DMS153 treated with DMSO at 0.1 percent for 48 hours (cell line): ENCODE results near the gene CARD10.
"Not testable (repeated sequence)": the region's sequence is repeated elsewhere in the genome, so short reads cannot be mapped to it uniquely, and the experiment has no call there.

Experiments
- DNase-seq: peaks from one replicate; lab custom pipeline; 2025; ENCODE audit not compliant: unreplicated experiment; lab: John Stamatoyannopoulos, UW

The CARD10 gene

DNA sequence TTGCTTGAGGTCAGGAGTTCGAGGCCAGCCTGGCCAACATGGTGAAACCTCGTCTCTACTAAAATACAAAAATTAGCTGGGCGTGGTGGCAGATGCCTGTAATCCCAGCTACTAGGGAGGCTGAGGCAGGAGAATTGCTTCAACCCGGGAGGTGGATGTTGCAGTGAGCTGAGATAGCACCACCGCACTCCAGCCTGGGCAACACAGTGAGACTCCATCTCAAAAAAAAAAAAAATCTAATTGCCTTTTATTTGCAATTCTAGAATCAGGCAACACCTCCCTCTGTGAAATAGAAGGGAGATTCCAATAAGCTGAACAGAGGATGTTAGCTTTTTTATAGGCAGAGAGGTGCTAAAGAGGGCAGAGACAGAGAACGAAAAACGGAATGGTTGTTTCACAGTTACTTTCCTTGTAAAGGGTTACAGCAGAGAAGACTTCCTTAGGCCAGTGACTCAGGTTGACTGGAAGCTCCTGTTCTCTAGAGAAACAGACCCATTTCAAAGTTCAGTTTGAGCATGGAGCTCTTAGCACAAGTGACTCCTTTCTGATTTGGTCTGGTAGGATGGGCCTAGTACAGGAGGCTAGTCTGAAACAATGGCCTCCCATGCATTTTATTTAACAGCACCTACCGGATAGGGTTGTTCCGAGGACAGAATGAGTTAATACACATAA, 8.0 kb upstream of the CARD10 start:
- not testable (repeated sequence) for DNase-seq

DNA sequence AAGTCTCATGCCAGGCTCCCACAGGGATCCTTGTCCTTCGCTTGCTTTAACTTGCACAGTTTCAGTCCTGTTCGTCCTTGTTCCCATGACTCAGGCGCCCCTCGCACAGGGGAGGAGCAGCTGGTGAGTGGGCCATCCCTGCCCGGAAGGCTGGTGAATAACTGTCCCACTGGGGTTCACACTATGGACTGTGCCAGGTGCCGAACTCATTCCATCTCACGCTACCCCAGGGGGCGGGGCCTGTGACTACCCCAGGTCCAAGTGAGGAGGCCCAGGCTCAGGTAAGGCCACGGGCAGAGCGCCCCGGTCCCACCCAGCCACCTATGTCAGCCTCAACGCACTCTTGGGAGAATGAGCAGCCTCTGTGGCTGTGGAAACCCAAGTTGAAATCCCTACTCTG, 7.2 kb upstream of the CARD10 start:
- DNase-seq: no peak

DNA sequence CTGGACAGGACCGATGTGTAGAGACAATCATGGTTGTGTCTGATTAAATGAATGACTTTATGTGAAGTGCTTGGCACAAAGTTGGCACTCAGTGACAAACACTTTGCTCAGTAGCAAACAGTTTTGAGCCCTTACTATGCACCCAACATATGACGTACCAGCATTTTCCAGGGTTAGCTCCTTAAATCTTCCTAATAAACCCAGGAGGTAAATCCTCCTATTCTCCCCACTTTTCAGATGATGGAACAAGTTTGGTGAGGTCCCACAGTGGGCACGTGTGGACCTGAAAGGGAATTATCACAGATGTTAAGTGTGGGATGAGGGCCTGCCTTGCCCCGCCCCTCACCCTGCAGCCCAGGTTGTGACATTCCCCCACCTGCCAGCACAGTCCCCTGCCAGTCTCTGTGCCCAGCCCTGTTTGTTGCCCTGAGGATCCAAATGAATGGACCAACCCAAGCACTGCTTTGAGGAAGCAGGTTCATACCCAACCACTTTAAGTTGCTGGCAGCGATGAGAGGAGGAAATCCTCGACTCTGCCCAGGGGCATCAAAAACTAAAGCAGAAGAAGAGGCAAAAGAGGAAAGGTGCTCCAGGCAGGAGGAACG, 6.6 kb upstream of the CARD10 start:
- DNase-seq: no peak

- DNase-seq: no peak
Measured at GRCh38 chr22:37525073-37525745, 6.0 kb upstream of the CARD10 start.

DNA sequence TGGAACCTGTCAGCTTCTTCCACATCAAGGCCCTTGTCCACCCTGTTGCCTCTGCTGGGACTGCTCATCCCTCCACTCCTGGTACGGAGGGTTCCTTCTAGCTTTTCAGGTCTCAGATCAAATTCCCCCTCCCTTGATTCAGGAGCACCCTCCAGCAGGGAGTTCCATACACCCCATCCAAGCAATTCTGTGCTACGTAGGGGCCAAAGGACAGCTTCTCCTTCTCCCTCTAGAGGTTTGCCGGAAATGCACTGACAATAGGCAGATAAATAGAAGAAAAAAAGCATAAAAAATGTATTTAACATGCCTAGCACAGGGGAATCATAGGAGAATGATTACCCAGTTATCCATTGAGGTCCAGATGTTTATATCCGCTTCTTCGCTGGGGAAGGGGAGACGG, 3.3 kb upstream of the CARD10 start:
- no peak for DNase-seq

GRCh38 chr22:37521236-37521739, 2.1 kb upstream of the CARD10 start:
- DNase-seq: no peak

DNA sequence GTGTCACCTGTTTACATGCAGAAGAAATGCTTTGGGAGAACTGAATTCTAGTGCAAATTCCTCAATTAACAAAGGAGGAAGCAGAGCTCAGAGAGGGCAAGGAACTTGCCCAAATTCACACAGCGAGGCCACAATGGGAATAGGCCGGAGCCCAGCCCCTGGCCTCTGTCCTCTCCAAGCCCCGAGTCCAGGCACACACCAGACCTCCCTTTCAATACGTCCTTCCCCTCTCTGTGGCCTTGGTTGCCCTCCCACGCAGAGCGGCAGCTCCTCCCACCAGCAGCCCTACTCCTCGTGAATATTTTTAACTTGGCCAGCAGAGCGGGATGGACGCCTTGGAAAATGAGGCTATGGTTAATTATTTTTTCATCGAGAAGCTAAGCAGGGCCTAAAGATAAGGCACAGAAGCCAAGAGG, 1.6 kb upstream of the CARD10 start:
- no peak for DNase-seq

DNA sequence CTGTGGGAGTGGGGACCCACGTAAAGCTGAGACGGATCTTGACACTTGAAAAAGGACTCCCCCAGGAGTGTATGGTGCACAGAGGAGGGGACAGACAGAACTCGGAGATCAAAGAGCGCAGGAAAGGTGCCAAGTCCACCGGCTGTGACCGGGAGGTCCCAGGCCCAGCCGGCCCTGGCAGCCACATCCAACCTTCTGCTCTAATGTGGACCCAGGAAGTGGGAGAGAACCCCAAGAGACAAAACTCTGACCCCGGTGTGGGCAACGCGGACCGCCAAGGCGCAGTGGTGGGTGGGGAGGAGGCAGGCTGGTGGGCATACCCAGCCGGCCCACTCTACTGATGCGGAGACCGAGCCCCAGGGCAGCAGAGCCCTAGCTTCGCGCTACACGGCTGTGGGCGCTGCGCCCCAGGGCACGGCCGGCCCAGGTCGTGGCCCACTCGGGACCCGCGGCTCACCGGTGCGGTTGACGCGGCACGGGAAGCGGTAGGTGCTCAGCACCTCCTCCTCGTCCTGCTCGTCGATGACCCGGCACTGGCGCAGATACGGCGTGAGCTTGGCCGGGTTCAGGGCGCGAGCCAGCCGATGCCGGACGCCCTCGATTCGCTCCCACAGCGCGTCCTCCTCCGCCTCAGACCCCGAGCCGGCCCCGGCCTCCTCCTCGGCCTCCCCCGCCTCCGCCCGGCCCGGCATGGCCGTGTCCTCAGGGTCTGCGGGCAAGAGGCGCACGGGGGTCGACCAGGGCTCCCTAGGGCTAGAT, 527 bp downstream of the CARD10 start:
- DNase-seq: no peak

GRCh38 chr22:37517826-37518450, 1.3 kb downstream of the CARD10 start:
- no peak for DNase-seq

- no peak for DNase-seq
Measured at GRCh38 chr22:37516456-37516855, 2.8 kb downstream of the CARD10 start.

- no peak for DNase-seq
Measured at GRCh38 chr22:37515901-37516300, 3.3 kb downstream of the CARD10 start.

DNA sequence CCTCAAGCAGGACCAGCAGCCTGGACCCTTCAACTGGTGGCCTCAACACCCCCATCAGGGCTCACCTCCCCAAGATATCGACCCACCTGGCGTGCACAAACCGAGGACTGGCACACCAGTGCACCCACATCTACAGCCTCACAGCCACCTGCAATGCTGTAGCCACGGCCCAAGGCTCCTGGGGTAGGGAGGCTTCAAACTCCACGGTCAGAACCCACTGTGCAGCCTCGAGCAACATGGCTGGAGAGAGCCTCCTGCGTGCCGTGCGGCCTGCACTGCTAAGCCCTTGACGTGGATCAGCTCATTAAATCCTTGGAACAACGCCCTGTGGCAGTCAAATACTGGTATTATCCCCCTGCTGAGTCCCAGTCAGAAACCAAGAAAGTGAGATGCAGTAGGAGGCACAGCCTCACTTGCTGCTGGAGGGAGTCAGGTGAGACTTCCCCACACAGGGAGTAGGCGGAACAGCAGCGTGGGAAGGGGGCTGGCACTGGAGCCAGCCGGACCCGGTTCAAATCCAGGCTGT, 4.6 kb downstream of the CARD10 start:
- DNase-seq: no peak

DNA sequence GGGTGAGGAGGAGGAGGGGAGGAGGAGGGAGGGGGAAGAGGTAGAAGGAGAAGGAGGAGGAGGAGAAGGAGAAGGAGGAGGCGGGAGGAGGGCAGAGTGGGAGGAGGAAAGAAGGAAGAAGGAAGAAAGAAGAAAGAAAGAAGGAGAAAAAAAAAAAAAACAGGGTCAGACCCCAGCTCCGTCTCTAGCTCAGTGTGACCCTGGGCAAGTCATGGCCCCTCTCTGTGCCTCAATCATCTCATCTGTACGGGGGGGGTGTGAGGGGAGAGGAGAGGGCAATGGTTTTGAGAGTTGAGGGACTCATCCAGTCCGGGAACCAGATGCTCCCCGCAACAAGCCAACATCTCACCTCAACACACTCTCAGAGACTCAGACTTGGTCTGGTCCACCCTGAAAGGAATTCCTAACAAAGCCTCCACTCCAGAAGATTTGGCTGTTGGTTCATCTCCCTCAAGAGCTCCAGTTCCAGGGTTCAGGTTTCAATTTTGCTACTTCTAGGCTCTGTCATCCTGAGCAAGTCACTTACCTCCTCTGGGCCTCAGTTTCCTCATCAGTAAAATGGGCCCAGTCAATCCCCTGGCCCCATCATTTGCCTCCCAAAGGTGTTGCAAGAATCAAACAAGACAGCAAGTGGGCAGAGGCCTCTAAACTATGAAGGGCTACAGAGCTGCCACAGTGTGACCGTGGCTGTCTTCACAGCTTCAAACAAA, 7.7 kb downstream of the CARD10 start:
- no peak for DNase-seq

DNA sequence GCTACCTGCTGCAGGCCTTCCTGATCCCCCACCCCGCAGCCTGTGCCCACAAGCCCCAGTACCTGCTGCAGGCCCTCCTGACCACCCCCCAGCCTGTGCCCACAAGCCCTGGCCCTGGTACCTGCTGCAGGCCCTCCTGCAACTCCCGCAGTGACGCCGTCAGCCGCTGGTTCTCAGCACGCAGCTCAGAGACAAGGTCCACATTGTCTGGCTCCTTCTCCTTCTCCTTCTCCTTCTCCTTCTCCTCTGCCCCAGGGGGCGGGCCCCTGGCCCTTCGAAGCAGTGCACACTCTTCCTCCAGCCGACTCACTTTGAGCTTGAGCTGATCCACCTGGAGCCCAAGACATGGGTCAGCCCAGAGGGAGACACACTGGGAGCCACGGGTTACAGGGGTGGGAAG, 9.1 kb downstream of the CARD10 start:
- DNase-seq: no peak

DNA sequence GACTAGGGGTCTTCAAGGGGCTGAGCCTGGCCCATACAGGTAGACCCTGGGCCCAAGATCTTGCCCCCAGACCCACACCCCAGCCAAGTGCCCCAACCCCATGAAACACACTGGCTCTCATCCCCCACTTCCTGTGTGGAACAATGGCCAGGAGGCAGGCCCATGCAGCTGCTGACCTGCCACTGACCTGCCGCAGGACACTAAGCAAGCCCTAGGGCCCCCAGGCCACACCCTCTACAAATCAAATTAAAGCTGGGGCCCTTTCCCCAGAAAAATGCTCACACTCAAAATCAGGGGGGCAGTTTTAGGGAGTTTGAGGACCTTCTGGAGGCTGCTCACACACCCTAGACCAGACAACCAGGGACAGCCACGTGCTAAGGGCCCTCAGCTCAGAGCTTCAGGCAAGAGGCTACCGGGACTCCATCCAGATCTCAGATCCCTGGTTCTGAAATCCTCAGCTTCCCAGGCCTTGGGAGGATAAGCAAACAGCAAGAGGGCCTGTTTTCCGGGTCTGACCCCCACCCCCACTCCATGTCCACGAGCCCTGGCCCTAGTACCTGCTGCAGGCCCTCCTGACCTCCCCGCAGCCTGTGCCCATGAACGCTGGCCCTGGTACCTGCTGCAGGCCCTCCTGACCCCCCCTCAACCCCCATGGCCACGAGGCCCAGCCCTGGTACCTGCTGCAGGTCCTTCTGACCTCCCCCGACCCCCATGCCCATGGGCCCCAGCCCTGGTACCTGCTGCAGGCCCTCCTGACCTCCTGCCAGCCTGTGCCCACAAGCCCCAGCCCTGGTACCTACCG, 10.0 kb downstream of the CARD10 start:
- no peak for DNase-seq

GRCh38 chr22:37508431-37508992, 10.7 kb downstream of the CARD10 start:
- DNase-seq: no peak

GRCh38 chr22:37507731-37508130, 11.5 kb downstream of the CARD10 start:
- DNase-seq: no peak

DNA sequence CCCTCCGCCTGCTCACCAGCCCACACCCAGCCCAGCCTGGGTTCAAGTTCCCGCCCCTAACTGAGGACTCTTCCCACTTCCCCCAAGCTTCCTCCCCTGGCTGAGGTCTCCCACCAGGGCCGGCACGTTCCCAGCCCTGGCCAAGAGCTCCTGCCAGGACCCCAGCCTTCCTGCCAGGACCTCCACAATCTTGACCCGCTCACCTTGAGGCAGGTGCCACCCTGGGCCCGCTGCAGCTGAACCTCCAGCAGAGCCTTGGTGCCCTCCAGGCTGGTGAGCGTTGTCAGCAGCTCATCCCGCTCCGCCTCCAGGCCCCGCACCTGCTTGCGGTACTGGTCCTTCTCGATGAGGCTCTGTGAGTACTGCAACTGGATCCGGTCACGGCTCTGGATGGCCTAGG, 13.2 kb downstream of the CARD10 start:
- no peak for DNase-seq

- DNase-seq: no peak
Measured at GRCh38 chr22:37505565-37505964, 13.7 kb downstream of the CARD10 start.
